ENCODE data around the gene UTP20.

The UTP20 gene

DNA sequence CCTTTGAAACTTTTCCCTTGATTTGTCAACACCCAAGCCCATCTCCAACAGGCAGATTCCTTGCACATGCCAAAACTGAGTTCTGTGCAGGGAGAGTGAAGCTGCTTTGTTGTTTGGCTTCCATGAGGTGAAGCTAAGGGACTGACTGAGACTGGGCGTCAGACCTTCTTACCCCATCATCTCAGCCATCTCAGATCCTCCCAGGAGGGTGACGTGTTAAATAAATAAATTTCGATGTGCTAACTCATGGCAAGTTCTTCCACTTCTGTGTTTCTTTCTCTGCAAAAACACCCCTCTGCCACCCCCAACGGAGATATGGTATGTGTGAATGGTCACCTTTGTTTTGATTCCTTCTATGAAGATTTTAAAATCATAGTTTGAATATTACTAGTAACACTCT is 17.8 kb downstream of the UTP20 start:
- TF ChIP-seq, protein P1, sequence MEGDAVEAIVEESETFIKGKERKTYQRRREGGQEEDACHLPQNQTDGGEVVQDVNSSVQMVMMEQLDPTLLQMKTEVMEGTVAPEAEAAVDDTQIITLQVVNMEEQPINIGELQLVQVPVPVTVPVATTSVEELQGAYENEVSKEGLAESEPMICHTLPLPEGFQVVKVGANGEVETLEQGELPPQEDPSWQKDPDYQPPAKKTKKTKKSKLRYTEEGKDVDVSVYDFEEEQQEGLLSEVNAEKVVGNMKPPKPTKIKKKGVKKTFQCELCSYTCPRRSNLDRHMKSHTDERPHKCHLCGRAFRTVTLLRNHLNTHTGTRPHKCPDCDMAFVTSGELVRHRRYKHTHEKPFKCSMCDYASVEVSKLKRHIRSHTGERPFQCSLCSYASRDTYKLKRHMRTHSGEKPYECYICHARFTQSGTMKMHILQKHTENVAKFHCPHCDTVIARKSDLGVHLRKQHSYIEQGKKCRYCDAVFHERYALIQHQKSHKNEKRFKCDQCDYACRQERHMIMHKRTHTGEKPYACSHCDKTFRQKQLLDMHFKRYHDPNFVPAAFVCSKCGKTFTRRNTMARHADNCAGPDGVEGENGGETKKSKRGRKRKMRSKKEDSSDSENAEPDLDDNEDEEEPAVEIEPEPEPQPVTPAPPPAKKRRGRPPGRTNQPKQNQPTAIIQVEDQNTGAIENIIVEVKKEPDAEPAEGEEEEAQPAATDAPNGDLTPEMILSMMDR (IDR thresholded peaks at IDR 0.05; ENCODE audit: insufficient read depth, low read depth, low read length, missing control alignments), result no peak
- H3K4me3 ChIP-seq (ENCODE audit: low read depth, low read length), result no peak overlapping the region
- no peak for DNase-seq (ENCODE audit: low read depth)

DNA sequence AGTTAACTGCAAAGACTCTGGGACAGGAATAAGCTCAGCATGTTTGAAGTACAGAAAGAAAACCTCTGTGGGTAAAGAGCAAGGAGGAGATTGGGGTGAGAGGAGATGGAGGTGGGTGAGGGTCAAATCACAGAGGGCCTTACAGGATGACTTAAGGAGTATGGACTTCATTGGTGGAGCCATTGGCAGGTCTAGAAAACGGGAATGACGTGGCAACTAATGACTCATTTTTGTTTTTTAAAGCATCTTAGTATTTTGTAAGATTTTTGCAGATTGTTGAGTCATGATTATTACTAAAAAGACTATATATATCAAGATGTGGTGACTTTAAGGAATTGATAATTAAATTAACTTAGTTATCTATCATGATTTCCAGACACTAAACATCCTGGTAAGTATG is 18.5 kb downstream of the UTP20 start:
- TF ChIP-seq, protein P1 (IDR thresholded peaks at IDR 0.05; ENCODE audit: insufficient read depth, low read depth, low read length, missing control alignments), result no peak
- H3K4me3 ChIP-seq (ENCODE audit: low read depth, low read length), result no peak overlapping the region
- DNase-seq (ENCODE audit: low read depth), result no peak

DNA sequence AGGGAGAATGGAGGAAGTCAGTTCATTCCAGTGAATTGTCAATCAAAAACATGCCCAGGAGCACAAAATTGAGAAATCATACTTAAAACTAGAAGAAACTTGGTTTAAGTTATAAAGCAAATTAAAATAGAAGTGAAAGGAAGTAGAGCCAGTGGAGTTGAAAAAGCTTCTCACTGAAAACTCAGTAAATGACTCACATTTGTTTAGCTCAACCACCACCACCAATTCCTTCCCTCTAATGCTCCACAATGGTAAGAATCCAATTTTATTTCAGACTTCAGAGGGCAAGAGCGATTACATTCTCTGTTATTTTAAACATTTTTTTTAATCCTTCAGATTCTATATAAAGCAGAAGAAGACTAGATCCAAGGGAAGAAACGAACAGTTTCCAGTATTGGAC is 19.4 kb downstream of the UTP20 start:
- TF ChIP-seq, protein P1 (IDR thresholded peaks at IDR 0.05; ENCODE audit: insufficient read depth, low read depth, low read length, missing control alignments), result no peak
- no peak overlapping the region for H3K4me3 ChIP-seq (ENCODE audit: low read depth, low read length)
- DNase-seq (ENCODE audit: low read depth), result no peak

DNA sequence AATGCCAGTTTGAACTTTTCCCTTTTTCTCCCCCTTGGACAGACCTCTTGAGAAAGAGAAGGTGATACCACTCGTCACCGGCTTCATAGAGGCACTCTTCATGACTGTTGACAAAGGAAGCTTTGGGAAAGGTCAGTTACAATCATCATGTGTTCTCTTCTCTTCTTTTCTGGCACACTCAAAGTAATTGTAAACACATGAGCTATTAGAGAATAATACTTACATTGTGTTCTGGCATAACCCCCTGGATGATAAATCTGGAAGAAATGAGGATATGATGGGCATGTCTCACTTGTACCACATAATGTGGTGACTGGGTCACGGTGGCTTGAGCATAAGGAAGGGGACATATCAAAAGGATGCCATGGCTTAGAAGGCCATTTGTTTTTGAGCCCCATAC is 20.0 kb downstream of the UTP20 start:
- DNase-seq (ENCODE audit: low read depth), result no peak
- TF ChIP-seq, protein P1 (IDR thresholded peaks at IDR 0.05; ENCODE audit: insufficient read depth, low read depth, low read length, missing control alignments), result no peak

DNA sequence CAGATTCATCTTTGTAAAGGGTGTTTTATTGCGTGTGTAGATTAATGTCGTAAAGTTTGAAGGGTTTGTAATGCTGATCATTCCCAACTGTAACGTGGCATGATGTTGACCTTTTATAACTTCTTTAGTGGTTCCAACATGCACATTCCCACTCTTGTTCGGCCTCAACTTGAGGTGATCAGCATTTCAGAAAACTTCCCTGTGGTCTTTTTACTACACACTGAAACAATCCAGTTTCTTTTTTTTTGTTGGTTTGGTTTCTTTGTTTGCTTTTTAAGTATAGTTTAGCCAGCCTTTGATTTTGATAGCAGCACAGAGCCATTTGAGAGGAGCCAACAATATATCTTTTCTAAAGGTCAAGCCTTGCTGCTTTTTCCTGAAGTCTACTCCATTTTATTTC is 22.8 kb downstream of the UTP20 start:
- no peak for DNase-seq (ENCODE audit: low read depth)
- TF ChIP-seq, protein P1 (IDR thresholded peaks at IDR 0.05; ENCODE audit: insufficient read depth, low read depth, low read length, missing control alignments), result no peak
- no peak overlapping the region for H3K4me3 ChIP-seq (ENCODE audit: low read depth, low read length)

More for the DNA sequence above, 20.0 kb downstream of the UTP20 start:
- H3K4me3 ChIP-seq (ENCODE audit: low read depth, low read length), result no peak overlapping the region

DNA sequence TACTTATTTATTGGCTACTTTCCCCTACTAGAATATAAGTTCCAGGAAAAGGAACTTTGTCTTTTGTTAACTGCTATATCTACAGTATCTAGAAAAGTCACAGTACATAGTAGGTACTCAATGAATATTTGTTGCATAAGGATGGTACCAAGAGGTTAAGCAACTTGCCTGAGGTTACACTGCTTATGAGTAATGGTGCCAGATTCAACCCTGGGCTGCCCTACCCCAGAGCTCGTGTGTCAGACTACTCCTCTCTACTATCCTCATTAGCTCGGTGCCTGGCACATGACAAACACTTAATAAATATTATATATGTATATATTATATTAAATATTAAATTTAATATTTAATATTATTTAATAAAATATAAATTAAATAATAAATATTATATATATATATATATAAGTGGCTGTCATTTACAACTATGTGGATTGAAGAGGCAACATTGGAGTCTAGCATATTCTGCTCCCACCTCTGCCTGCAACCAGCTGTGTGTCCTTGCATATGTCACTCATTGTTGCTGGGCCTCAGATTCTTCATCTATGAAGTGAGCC is 25.4 kb downstream of the UTP20 start:
- DNase-seq (ENCODE audit: low read depth), result no peak
- TF ChIP-seq, protein P1 (IDR thresholded peaks at IDR 0.05; ENCODE audit: insufficient read depth, low read depth, low read length, missing control alignments), result no peak
- H3K4me3 ChIP-seq (ENCODE audit: low read depth, low read length), result no peak overlapping the region

DNA sequence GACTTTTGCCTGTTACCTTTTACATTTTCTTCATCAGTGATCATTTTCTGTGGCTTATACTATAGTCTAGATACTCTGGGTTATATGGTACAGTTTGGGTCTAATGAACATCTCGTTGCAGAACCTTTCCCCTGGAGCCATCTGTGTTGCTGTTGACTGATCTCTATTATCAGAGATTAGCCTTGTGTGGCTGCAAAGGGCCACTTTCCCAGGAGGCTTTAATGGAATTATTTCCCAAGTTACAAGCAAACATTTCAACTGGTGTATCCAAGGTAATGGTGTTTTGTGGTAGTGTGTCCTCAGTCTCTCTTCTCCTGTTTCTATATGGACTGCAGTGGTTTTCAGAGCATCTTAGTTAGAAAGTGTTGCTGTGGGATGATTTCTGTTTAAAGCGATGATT is 25.9 kb downstream of the UTP20 start:
- TF ChIP-seq, protein P1 (IDR thresholded peaks at IDR 0.05; ENCODE audit: insufficient read depth, low read depth, low read length, missing control alignments), result no peak
- no peak for DNase-seq (ENCODE audit: low read depth)
- H3K4me3 ChIP-seq (ENCODE audit: low read depth, low read length), result no peak overlapping the region

All from GM12865 (cell line).